SK-N-MC (cell line): Measurements from ENCODE around the gene GULP1.

ENCODE experiments used
- DNase-seq: peaks from one replicate; pipeline ENCODE4 v3.0.0-alpha.2; 2011; ENCODE audit warnings: low read depth, low spot score
- H3K27ac ChIP-seq: fragments of 200-600 bp; sonication (generic); 2 replicates; pipeline ENCODE4 v1.5.1; 2016; ENCODE audit warnings: mixed run types
- H3K36me3 ChIP-seq: fragments of 200-600 bp; sonication (generic); 2 replicates; pipeline ENCODE4 v1.6.1; 2017; ENCODE audit warnings: antibody characterized with exemption, low read length, mixed read lengths; ENCODE audit not compliant: insufficient read depth
- H3K4me3 ChIP-seq: fragments of 200-600 bp; sonication (generic); 2 replicates; pipeline ENCODE4 v1.5.1; 2016
- H3K9ac ChIP-seq: fragments of 200-600 bp; sonication (generic); 2 replicates; pipeline ENCODE4 v1.8.0; 2017; ENCODE audit warnings: mixed run types, mixed read lengths; ENCODE audit not compliant: insufficient read length
- H3K9me3 ChIP-seq: fragments of 200-600 bp; sonication (generic); 2 replicates; pipeline ENCODE4 v1.6.1; 2017; ENCODE audit warnings: low read depth, mild to moderate bottlenecking, antibody characterized with exemption, low read length, moderate library complexity, mixed read lengths
- EZH2 ChIP-seq: fragments of 200-600 bp; sonication (generic); IDR thresholded peaks from one replicate; pipeline ENCODE4 v1.6.1; 2017; ENCODE audit warnings: antibody characterized with exemption
- FOXP2 ChIP-seq: optimal IDR thresholded peaks from 2 replicates; pipeline ENCODE3; 2011; ENCODE audit warnings: mild to moderate bottlenecking, moderate library complexity; ENCODE audit not compliant: insufficient read depth; ENCODE audit errors: extremely low read length, control extremely low read depth
- POLR2AphosphoS5 ChIP-seq: IDR thresholded peaks from 2 replicates; pipeline ENCODE4 v1.6.1; 2012; ENCODE audit warnings: mild to moderate bottlenecking, low read depth, low read length, borderline replicate concordance

The GULP1 gene

DNA sequence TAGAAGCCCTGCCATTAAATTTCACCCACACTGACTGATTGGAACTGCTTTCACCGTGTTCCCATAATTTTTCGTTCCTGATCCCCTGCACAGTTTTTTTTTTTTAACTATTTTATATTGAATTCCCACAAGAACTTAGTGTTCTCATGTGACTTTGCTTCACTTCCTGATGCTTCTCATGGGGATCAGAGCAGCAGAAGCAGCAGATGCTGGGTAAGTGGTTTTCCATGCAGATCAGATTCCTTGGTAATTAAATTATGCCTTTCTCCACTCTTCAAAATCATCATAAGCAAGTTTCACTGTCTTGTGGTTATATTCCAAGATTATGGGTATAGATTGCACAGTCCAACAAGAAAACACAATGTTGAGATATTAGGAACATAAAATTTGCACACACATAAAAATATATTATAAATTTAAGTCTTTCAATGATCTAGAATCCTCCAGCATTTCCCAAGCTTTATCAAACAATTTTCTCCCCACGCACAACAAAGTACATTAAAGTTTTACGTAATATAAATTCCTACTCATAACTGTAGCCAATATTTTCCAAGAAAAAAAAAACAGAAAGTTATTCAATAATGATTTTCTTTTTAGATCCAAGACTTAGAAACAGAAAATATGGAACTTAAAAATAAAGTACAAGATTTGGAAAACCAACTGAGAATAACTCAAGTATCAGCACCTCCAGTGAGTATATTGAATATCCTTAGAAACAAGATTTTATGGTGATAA is 277.9 kb downstream of the GULP1 start:
- TF ChIP-seq POLR2AphosphoS5 (no peak; the same call in 1 of the 2 replicates), FOXP2 (peak; percentile 20), EZH2 (no peak)
- Histone ChIP-seq H3K4me3 (peak overlapping the region; percentile 65), H3K9me3 (no peaks in the 10 kb centered on the region), H3K27ac (peak overlapping the region; percentile 93), H3K9ac (peak overlapping the region; percentile 69), H3K36me3 (no peaks in the 10 kb centered on the region)
- DNase-seq: peak; percentile 84

DNA sequence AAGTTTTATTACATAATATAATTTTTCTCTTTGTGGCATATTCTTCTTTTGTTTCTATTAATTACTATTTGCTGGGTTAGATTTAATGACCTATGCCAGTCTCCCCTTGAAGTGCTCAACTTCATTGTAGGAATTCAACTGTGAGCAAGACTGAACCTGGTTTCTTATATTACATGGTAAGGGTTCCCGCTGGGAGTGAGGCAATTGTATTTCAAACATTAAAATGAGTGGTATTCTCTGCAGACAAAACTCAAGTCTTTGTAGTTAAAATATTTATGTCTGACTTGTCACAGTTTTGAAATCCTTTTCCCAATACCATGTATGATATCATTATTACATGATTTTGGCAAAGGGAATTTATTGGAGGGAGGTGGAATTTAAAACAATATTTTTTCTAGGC is 278.7 kb downstream of the GULP1 start:
- no peaks in the 10 kb centered on the region for H3K9me3 ChIP-seq
- no peak for DNase-seq
- H3K27ac ChIP-seq: peak overlapping the region; percentile 93
- H3K4me3 ChIP-seq: peak overlapping the region; percentile 65
- TF ChIP-seq EZH2 (no peak), POLR2AphosphoS5 (no peak), FOXP2 (no peak)
- no peak overlapping the region for H3K9ac ChIP-seq
- H3K36me3 ChIP-seq: no peaks in the 10 kb centered on the region

DNA sequence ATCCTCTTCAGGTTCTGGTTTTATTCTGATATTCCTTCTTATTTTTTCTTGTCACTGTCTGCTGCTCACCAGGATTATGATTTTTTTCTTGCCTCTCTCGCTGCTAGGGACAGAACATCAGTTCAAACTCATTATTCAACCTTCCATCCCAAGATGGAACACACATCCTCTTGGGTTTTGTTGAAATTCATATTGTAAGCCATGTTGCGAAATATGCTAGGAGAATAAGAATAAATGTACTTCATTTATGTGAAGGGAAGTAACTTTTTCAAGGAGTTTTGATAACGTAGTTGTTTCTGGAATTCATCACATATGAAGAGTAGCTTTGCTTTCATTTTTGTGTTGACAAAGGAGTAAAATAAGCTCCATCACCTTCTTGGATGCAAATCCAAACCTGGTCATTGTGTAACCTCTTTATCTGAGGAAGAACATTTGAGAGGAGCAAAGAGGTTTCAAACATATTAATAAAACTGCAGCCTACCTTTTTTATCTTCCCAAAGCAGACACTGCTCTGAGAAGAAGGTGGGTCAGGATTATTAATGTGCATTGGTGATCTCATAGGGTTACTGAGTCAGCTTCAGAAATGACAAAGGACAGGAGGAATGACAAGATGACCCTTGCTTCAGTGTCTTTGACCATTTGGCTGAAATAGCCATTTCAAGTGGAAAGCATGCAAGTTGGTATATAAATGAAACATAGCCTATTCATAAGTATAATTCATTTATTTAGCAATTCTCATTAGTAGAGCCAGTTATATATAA is 280.0 kb downstream of the GULP1 start:
- TF ChIP-seq POLR2AphosphoS5 (no peak), EZH2 (no peak), FOXP2 (no peak)
- Histone ChIP-seq H3K36me3 (no peaks in the 10 kb centered on the region), H3K27ac (peak overlapping the region; percentile 26), H3K9ac (no peak overlapping the region), H3K4me3 (no peak overlapping the region), H3K9me3 (no peaks in the 10 kb centered on the region)
- DNase-seq: no peak

DNA sequence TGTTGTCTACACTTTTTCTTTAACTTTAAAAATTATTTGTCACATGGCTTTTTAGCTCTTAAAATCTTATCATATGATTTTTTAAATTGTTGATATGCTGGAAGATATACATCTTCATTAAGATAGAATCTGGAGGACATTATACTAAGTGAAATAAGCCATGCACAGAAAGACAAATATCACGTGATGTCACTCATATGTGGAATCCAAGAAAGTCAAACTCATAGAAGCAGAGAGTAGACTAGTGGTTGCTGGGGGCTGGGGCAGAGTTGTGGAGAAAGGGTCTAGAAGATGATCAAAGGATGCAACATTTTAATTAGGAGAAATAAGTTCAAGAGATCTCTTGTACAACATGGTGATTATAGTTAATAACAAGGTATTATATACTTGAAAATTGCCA is 280.9 kb downstream of the GULP1 start:
- H3K4me3 ChIP-seq: no peak overlapping the region; the same call in 1 of the 2 replicates
- TF ChIP-seq POLR2AphosphoS5 (no peak), EZH2 (no peak), FOXP2 (no peak)
- no peak overlapping the region for H3K9ac ChIP-seq
- peak overlapping the region; percentile 83; the same call in 1 of the 2 replicates for H3K27ac ChIP-seq
- H3K9me3 ChIP-seq: no peaks in the 10 kb centered on the region
- no peaks in the 10 kb centered on the region for H3K36me3 ChIP-seq
- no peak for DNase-seq

DNA sequence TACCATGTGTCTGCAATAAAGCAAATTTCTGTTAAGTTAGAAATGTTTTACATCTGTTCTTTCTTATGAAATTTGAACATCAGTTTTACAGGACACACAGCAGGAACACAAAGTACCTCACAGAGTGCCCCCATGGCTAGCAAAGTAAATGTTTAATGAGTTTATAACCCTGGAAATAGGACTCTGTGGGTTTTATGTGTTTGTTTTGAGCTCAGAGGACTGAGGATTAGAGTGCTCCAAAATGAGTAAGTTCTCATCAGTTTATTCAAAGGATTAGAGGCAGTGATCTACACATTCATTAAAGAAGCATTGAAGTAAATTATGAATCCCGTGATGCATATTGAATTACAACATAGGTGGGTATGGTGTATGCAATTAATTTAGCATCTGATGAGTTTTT is 281.8 kb downstream of the GULP1 start:
- Histone ChIP-seq H3K27ac (peak overlapping the region; percentile 83), H3K9ac (no peak overlapping the region), H3K36me3 (no peaks in the 10 kb centered on the region), H3K4me3 (peak overlapping the region; percentile 0; the same call in 1 of the 2 replicates), H3K9me3 (no peaks in the 10 kb centered on the region)
- DNase-seq: no peak
- TF ChIP-seq POLR2AphosphoS5 (no peak), FOXP2 (no peak), EZH2 (no peak)

DNA sequence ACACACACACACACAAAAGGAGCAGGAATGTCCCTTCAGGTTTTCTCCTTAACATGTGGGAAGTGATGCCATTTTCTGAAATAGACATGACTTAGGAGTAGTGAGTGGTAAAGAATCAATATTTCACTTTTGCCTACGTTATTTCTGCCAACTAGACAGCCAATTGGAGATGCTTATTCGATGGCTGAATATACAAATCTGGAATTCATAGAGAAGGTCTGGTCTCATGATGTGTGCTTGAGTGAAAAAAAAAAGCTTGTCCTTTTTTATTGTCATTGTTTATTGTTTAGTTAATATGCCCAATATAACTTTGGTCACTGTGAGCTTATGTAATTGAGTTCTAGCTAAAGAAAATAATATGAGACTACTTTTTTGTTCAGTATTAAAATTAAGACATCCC is 284.3 kb downstream of the GULP1 start:
- H3K27ac ChIP-seq: peak overlapping the region; percentile 94; the same call in 1 of the 2 replicates
- H3K9ac ChIP-seq: no peak overlapping the region
- H3K9me3 ChIP-seq: no peaks in the 10 kb centered on the region
- no peak for TF ChIP-seq FOXP2
- TF ChIP-seq EZH2: no peak
- TF ChIP-seq POLR2AphosphoS5: no peak
- no peak for DNase-seq
- no peak overlapping the region for H3K4me3 ChIP-seq
- no peaks in the 10 kb centered on the region for H3K36me3 ChIP-seq

DNA sequence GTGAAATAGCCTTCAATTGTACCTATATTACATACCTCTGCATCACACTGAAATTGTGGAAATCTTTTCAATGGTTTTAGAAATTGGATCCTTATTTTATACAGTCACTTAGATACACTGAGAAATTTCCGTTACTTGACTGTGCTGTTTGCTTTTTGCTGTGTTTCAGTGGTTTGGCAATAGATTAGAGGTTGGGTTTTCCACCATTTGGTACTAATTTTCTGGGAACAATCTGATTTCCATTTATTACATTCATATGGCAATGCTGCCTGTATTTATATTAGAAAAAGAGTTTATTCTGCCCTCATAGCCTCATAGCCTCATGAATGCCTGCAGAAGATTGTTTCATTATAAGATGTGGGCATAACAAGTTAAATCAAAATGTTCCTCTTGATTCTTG is 285.0 kb downstream of the GULP1 start:
- Histone ChIP-seq H3K9ac (peak overlapping the region; percentile 39), H3K4me3 (peak overlapping the region; percentile 63), H3K27ac (peak overlapping the region; percentile 94), H3K9me3 (no peaks in the 10 kb centered on the region), H3K36me3 (no peaks in the 10 kb centered on the region)
- TF ChIP-seq FOXP2 (no peak), EZH2 (no peak), POLR2AphosphoS5 (no peak; the same call in 1 of the 2 replicates)
- no peak for DNase-seq

DNA sequence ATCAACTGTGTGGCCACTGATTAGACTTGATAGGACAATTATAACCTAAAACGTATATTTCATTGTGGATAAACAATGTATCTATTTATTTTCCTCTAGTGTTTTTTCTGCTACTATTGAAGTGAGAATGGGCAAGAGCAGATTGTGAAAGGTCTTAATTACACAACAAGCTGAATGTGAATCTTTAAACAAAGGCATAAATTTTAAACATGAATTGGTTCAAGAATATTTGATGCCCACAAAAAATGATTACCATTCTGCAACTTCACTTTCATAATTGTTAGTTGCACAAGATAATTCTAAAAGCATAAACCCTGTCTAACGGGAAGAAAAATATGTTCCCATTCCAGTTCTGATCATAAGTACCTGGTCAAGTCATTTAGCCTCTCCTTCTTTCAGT is 285.6 kb downstream of the GULP1 start:
- no peaks in the 10 kb centered on the region for H3K36me3 ChIP-seq
- no peak for TF ChIP-seq FOXP2
- TF ChIP-seq POLR2AphosphoS5: no peak
- TF ChIP-seq EZH2: no peak
- peak overlapping the region; percentile 63 for H3K4me3 ChIP-seq
- peak overlapping the region; percentile 94 for H3K27ac ChIP-seq
- H3K9ac ChIP-seq: peak overlapping the region; percentile 39
- no peak for DNase-seq
- H3K9me3 ChIP-seq: no peaks in the 10 kb centered on the region
